ENCODE data around the gene ADAMTS20.

ADAMTS20 gene

DNA sequence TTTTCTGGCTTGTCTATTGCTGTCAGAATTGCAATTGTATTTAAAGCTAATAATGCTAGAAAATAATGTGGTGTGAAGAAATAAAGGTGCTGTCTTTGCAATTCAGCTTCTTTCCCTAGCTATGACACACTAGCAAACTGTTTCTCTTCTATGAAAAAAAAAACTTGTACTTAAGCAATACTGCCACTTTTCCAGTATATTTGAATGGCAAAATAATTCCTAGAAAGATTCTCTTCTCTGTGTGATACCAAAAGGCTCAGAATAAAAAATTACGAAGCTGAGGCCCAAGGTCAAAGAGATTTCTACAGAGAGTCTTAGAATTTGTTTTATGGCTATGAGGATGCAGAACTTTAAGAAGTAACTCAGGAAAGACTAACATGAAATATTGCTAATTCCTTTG lies 235.5 kb downstream of the ADAMTS20 start:
- Mint-ChIP-seq H3K27ac (peak overlapping the region; percentile 87 to 93 (median 92)), H3K27me3 (ENCODE audit: low read depth) (no peaks in the 10 kb centered on the region), H3K4me1 (peaks cover 30% of the 10 kb centered on the region), H3K9me3 (peaks cover 1% of the 10 kb centered on the region), H3K36me3 (ENCODE audit: low read depth) (no peaks in the 10 kb centered on the region), H3K4me3 (no peak overlapping the region)
- TF ChIP-seq, protein P1, sequence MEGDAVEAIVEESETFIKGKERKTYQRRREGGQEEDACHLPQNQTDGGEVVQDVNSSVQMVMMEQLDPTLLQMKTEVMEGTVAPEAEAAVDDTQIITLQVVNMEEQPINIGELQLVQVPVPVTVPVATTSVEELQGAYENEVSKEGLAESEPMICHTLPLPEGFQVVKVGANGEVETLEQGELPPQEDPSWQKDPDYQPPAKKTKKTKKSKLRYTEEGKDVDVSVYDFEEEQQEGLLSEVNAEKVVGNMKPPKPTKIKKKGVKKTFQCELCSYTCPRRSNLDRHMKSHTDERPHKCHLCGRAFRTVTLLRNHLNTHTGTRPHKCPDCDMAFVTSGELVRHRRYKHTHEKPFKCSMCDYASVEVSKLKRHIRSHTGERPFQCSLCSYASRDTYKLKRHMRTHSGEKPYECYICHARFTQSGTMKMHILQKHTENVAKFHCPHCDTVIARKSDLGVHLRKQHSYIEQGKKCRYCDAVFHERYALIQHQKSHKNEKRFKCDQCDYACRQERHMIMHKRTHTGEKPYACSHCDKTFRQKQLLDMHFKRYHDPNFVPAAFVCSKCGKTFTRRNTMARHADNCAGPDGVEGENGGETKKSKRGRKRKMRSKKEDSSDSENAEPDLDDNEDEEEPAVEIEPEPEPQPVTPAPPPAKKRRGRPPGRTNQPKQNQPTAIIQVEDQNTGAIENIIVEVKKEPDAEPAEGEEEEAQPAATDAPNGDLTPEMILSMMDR (IDR thresholded peaks at IDR 0.05; ENCODE audit: unreplicated experiment in 3 of 3) = no peak

DNA sequence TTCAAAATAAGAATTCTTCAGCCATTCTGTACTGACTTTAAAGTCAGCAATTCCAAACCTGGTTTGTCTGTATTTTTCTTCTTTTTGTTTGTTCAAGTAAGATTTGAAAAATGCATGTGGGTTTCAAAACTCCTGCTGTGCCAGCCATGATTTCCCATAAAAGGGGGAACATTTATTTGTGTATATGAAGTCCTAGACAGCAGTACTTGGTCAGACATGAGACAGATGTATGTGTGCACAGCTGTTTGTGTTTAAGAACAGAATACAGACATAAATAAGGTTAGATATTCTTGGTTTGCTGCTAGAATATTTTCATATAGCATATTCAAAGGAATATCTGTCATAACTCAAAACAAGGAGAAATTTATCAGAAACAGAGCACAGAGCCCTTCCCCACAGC lies 236.0 kb downstream of the ADAMTS20 start:
- Mint-ChIP-seq H3K36me3 (ENCODE audit: low read depth) (no peaks in the 10 kb centered on the region), H3K27ac (peak overlapping the region; percentile 87 to 93 (median 92)), H3K4me1 (peaks cover 34% of the 10 kb centered on the region), H3K4me3 (peak overlapping the region in 1 of 3 experiments; percentile 12), H3K27me3 (ENCODE audit: low read depth) (no peaks in the 10 kb centered on the region), H3K9me3 (peaks cover under 1% of the 10 kb centered on the region)
- TF ChIP-seq, protein P1 (IDR thresholded peaks at IDR 0.05; ENCODE audit: unreplicated experiment in 3 of 3) = no peak

DNA sequence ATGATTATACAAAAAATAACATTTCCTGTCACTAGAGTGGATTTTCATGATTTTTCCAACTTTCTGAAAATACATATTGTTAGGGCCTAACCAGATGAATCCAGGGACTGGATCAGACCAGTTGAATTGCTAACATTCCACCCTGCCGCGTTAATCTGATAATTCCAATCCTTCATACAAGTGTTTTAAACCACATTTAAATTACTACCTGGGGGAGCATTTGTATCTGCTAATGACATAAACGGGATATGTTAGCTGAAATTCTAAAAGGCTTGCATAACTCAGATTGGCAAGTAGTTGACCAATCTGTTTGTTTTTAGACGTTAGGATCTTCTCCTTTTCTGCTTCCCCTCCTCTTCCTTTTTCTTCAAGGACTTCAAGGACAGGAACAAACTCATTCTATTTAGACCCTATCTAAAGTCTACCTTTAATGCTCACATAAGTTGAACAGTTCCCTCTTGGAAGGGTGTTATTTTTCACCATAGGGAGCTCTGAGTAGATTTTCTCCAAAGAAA lies 239.0 kb downstream of the ADAMTS20 start:
- H3K27ac Mint-ChIP-seq = peak overlapping the region in 2 of 3 experiments; percentile 17 to 46
- H3K9me3 Mint-ChIP-seq = peaks cover 5% of the 10 kb centered on the region
- no peak overlapping the region for H3K4me3 Mint-ChIP-seq
- no peaks in the 10 kb centered on the region for H3K36me3 Mint-ChIP-seq (ENCODE audit: low read depth)
- no peaks in the 10 kb centered on the region for H3K27me3 Mint-ChIP-seq (ENCODE audit: low read depth)
- TF ChIP-seq, protein P1 (IDR thresholded peaks at IDR 0.05; ENCODE audit: unreplicated experiment in 3 of 3) = no peak
- peaks cover 42% of the 10 kb centered on the region for H3K4me1 Mint-ChIP-seq

DNA sequence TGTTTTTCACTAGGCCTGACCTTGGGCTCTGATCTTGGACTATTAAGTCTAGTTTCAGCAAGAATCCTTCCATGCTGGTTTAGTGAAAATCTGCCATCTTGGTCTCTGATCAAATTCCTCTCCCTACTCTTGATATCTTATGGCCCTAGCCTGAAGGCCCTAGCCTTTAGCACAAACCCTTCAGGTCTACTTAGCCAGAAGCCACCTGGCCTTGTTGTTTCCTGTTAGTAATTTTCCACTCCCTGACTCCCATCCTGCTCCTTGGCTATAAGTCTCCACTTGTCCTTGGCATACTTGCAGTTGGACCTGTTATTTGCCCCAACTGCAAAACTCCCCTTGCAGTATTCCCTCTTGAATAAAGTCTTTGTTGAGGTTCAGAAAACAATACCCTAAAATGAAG lies 241.4 kb downstream of the ADAMTS20 start:
- H3K27me3 Mint-ChIP-seq (ENCODE audit: low read depth) = no peaks in the 10 kb centered on the region
- peak overlapping the region; percentile 57 to 90 (median 87) for H3K27ac Mint-ChIP-seq
- peaks cover 17% of the 10 kb centered on the region for H3K4me1 Mint-ChIP-seq
- no peaks in the 10 kb centered on the region for H3K36me3 Mint-ChIP-seq (ENCODE audit: low read depth)
- peaks cover 5% of the 10 kb centered on the region for H3K9me3 Mint-ChIP-seq
- TF ChIP-seq, protein P1 (IDR thresholded peaks at IDR 0.05; ENCODE audit: unreplicated experiment in 3 of 3) = no peak
- H3K4me3 Mint-ChIP-seq = no peak overlapping the region

DNA sequence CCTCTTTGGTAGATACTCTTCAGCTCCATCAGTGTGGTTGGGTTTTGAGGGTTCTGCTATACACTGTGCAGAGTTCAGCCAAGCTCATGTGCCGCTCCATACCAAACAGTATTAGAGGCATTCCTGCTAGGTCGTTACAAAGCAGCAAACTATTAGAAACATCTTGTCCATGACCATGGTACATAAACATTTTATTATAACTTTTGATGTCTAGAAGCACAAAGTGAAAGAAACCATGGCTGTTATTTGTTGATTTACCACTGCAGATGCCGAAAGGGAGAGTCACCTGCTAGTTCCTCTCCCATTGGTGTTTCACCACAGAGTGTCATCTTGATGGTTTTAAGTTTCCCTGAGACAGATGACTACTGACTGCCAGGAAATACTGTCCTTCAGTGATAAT lies 242.0 kb downstream of the ADAMTS20 start:
- no peak overlapping the region for H3K4me3 Mint-ChIP-seq

DNA sequence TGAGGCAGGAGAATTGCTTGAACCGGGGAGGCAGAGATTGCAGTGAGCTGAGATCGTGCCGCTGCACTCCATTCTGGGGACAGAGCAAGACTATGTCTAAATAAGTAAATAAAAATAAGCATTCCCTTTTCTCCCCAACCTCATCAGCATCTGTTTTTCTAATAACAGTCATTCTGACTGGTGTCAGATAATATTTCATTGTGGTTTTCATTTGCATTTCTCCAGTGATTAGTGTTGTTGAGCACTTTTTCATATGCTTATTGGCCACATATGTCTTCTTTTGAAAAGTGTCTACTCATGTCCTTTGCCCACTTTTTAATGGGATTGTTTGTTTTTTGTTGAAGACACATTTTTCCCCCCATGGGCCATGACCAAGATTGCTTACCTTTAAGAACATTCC lies 243.2 kb downstream of the ADAMTS20 start:
- TF ChIP-seq, protein P1 (IDR thresholded peaks at IDR 0.05; ENCODE audit: unreplicated experiment in 3 of 3) = no peak
- peaks cover 5% of the 10 kb centered on the region for H3K9me3 Mint-ChIP-seq
- peaks cover 12% of the 10 kb centered on the region for H3K4me1 Mint-ChIP-seq
- no peak overlapping the region for H3K4me3 Mint-ChIP-seq
- no peaks in the 10 kb centered on the region for H3K36me3 Mint-ChIP-seq (ENCODE audit: low read depth)
- H3K27me3 Mint-ChIP-seq (ENCODE audit: low read depth) = no peaks in the 10 kb centered on the region
- peak overlapping the region in 2 of 3 experiments; percentile 10 to 59 for H3K27ac Mint-ChIP-seq

More for the DNA sequence above, 242.0 kb downstream of the ADAMTS20 start:
- H3K9me3 Mint-ChIP-seq = peaks cover 5% of the 10 kb centered on the region
- H3K4me1 Mint-ChIP-seq = peaks cover 13% of the 10 kb centered on the region
- H3K27ac Mint-ChIP-seq = no peak overlapping the region
- TF ChIP-seq, protein P1 (IDR thresholded peaks at IDR 0.05; ENCODE audit: unreplicated experiment in 3 of 3) = no peak
- no peaks in the 10 kb centered on the region for H3K36me3 Mint-ChIP-seq (ENCODE audit: low read depth)
- H3K27me3 Mint-ChIP-seq (ENCODE audit: low read depth) = no peaks in the 10 kb centered on the region

All from nephron (organoid).